ENCODE data around the gene CCDC112.
"Not testable (repeated sequence)": the region's sequence is repeated elsewhere in the genome, so short reads cannot be mapped to it uniquely, and the experiment has no call there.

DNA sequence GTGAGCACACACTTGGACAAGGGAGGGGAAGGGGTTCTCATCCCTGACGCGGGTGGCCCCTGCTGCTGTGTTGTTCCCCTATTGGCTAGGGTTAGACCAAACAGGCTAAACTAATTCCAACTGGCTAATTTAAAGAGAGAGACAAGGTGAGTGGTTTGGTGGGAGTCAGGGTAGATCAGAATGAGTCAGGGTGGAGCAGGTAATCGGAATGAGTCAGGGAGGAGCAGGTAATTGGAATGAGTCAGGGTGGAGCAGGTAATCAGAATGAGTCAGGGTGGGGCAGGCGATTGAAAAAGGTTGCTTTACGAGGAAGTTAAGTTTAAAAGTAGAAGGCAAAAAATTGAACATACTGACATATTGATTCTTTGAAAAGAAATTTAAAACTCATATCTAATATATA lies 47.1 kb downstream of the CCDC112 start:
- TF ChIP-seq, protein P1, sequence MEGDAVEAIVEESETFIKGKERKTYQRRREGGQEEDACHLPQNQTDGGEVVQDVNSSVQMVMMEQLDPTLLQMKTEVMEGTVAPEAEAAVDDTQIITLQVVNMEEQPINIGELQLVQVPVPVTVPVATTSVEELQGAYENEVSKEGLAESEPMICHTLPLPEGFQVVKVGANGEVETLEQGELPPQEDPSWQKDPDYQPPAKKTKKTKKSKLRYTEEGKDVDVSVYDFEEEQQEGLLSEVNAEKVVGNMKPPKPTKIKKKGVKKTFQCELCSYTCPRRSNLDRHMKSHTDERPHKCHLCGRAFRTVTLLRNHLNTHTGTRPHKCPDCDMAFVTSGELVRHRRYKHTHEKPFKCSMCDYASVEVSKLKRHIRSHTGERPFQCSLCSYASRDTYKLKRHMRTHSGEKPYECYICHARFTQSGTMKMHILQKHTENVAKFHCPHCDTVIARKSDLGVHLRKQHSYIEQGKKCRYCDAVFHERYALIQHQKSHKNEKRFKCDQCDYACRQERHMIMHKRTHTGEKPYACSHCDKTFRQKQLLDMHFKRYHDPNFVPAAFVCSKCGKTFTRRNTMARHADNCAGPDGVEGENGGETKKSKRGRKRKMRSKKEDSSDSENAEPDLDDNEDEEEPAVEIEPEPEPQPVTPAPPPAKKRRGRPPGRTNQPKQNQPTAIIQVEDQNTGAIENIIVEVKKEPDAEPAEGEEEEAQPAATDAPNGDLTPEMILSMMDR (conservative IDR thresholded peaks at IDR 0.05) = not testable (repeated sequence)
- not testable (repeated sequence) for TF ChIP-seq EZH2 (IDR thresholded peaks at IDR 0.05; ENCODE audit: low read depth)

All from PC-9 (cell line).